HCT116 (cell line): ENCODE data around the gene ATG16L2. TPM values are rescaled to one million over a fixed set of nuclear protein-coding genes. Genes with fewer than 3 reads are reported as not detected.

Experiments
- ATAC-seq: fragments of 200-7000 bp; cut with Tn5 transposase; 2 replicates; pipeline ENCODE4 v1.9.1; 2020; ENCODE audit warnings: mild to moderate bottlenecking, moderate library complexity
- BruUV-seq: library from RNA; stranded (reverse); fragments of 400-500 nt; replicated peaks from 2 replicates; lab custom pipeline; 2021; lab: Mats Ljungman, UMichigan
- CTCF ChIA-PET: fragments of 300-600 bp; sonication (Branson Sonifier 250); formaldehyde crosslinking; loops from one replicate; lab custom pipeline; 2021; ENCODE audit warnings: antibody characterized with exemption; lab: Charles Lee
- POLR2A ChIA-PET: fragments of 300-600, 350-600 bp; sonication (Branson Sonifier 250); formaldehyde crosslinking; loops from one replicate; lab custom pipeline; 2021; ENCODE audit warnings: antibody characterized with exemption; lab: Charles Lee
- RAD21 ChIA-PET, 2 experiments: fragments of 300-600 bp; sonication (Branson Sonifier 250); formaldehyde crosslinking; loops; one replicate each; lab custom pipeline; 2023; ENCODE audit warnings: low total read pairs in 2 of 2; ENCODE audit not compliant: uncharacterized antibody in 2 of 2, unreplicated experiment in 2 of 2, low non-redundant PET in 1 of 2; lab: Charles Lee
- DNase-seq: peaks from one replicate; pipeline ENCODE4 v3.0.0-alpha.2; 2010; ENCODE audit warnings: low read depth, low spot score
- H2AFZ ChIP-seq: fragments of 200-600 bp; shearing (Covaris generic), sonication (generic); 2 replicates; pipeline ENCODE4 v1.6.1; 2017; ENCODE audit warnings: low read depth, mixed run types, mixed read lengths, antibody characterized with exemption, low read length; ENCODE audit not compliant: poor library complexity, severe bottlenecking
- H3K27ac ChIP-seq: 2 replicates; pipeline ENCODE4 v1.5.1; 2012; ENCODE audit warnings: low read depth, low read length
- H3K27me3 ChIP-seq: fragments of 200-600 bp; sonication (generic); 2 replicates; pipeline ENCODE4 v1.6.1; 2016; ENCODE audit warnings: mixed run types, low read length, mixed read lengths; ENCODE audit not compliant: insufficient read depth
- H3K36me3 ChIP-seq, 2 experiments: fragments of 200-500 bp in 1 of 2; fragments of 200-600 bp in 1 of 2; sonication (Bioruptor generic) in 1 of 2; sonication (generic) in 1 of 2; 2 replicates each; pipeline versions ENCODE4 v1.5.1 to v1.6.1; 2014 to 2016; ENCODE audit warnings: low read length in 2 of 2, inconsistent platforms in 1 of 2, mixed read lengths in 1 of 2, mixed run types in 1 of 2; ENCODE audit not compliant: insufficient read depth in 2 of 2, control insufficient read depth in 1 of 2
- H3K4me1 ChIP-seq, 2 experiments: fragments of 200-600 bp in 1 of 2; sonication (generic) in 1 of 2; 2 replicates each; pipeline versions ENCODE4 v1.5.1 to v1.6.1; 2012 to 2017; ENCODE audit warnings: low read length in 2 of 2, inconsistent platforms in 1 of 2, mild to moderate bottlenecking in 1 of 2, mixed read lengths in 1 of 2, mixed run types in 1 of 2, moderate library complexity in 1 of 2; ENCODE audit not compliant: insufficient read depth in 2 of 2, control insufficient read depth in 1 of 2
- H3K4me2 ChIP-seq: fragments of 200-600 bp; sonication (generic); 2 replicates; pipeline ENCODE4 v1.6.1; 2017; ENCODE audit warnings: mixed run types, low read length, mixed read lengths
- H3K4me3 ChIP-seq, 2 experiments: fragments of 200-600 bp in 1 of 2; sonication (generic) in 1 of 2; replicated peaks in 1 of 2; 2 replicates each; pipeline ENCODE4 v1.5.1; 2011 to 2016; ENCODE audit warnings: low read length in 2 of 2, control low read depth in 1 of 2, low read depth in 1 of 2, mild to moderate bottlenecking in 1 of 2, mixed read lengths in 1 of 2, mixed run types in 1 of 2
- H3K79me2 ChIP-seq: fragments of 200-600 bp; sonication (generic); 2 replicates; pipeline ENCODE4 v1.6.1; 2017; ENCODE audit warnings: mild to moderate bottlenecking, mixed run types, low read length, moderate library complexity, mixed read lengths; ENCODE audit not compliant: insufficient read depth
- H3K9ac ChIP-seq: fragments of 200-600 bp; sonication (generic); 2 replicates; pipeline ENCODE4 v1.6.1; 2016; ENCODE audit warnings: low read length, mixed read lengths
- H3K9me2 ChIP-seq: fragments of 200-600 bp; sonication (generic), shearing (Covaris generic); 2 replicates; pipeline ENCODE4 v1.6.1; 2017; ENCODE audit warnings: mixed run types, mild to moderate bottlenecking, moderate library complexity; ENCODE audit not compliant: insufficient read depth
- H3K9me3 ChIP-seq, 2 experiments: fragments of 200-500 bp in 1 of 2; fragments of 200-600 bp in 1 of 2; sonication (Bioruptor generic) in 1 of 2; sonication (generic) in 1 of 2; 2 replicates each; pipeline ENCODE4 v1.6.1; 2014 to 2017; ENCODE audit warnings: low read length in 2 of 2, mixed read lengths in 2 of 2, inconsistent platforms in 1 of 2, low read depth in 1 of 2, mild to moderate bottlenecking in 1 of 2, mixed run types in 1 of 2, moderate library complexity in 1 of 2; ENCODE audit not compliant: control insufficient read depth in 1 of 2, insufficient read depth in 1 of 2
- H4K20me1 ChIP-seq: fragments of 200-600 bp; sonication (generic), shearing (Covaris generic); 2 replicates; pipeline ENCODE4 v1.6.1; 2017; ENCODE audit warnings: mixed run types, mild to moderate bottlenecking, moderate library complexity; ENCODE audit not compliant: insufficient read depth
- JUND ChIP-seq: IDR thresholded peaks from 2 replicates; pipeline ENCODE4 v1.6.1; 2012
- POLR2A ChIP-seq: IDR thresholded peaks from 2 replicates; pipeline ENCODE4 v1.7.0; 2011; ENCODE audit warnings: borderline replicate concordance; ENCODE audit not compliant: insufficient read depth, insufficient read length; ENCODE audit errors: extremely low read depth
- ZNF274 ChIP-seq: fragments of 200-500 bp; sonication (Bioruptor generic); IDR thresholded peaks from 2 replicates; pipeline ENCODE4 v1.6.1; 2014; ENCODE audit warnings: mild to moderate bottlenecking, low read depth, low read length, inconsistent platforms
- intact Hi-C: fragments of 100-400 bp; cut with micrococcal nuclease; formaldehyde crosslinking; loops from 2 replicates; pipeline ENCODE4 v1.10.0; 2022
- total RNA-seq: library from RNA; stranded (reverse); gene quantifications from one replicate; pipeline ENCODE4 v1.2.1, GENCODE V29; 2021; ENCODE audit not compliant: unreplicated experiment
- TF ChIP-seq, protein P1 (sequence below), 3 experiments: fragments of 200-600 bp in 1 of 3; sonication (generic) in 1 of 3; IDR thresholded peaks in 2 of 3; conservative IDR thresholded peaks in 1 of 3; 2 replicates each; pipeline ENCODE4 v1.5.1; 2012 to 2017; ENCODE audit warnings: low read depth in 2 of 3, low read length in 2 of 3, antibody characterized with exemption in 1 of 3, borderline replicate concordance in 1 of 3, control low read depth in 1 of 3, mild to moderate bottlenecking in 1 of 3, mixed read lengths in 1 of 3, mixed run types in 1 of 3, moderate library complexity in 1 of 3; ENCODE audit not compliant: insufficient read depth in 1 of 3

The ATG16L2 gene
- total RNA-seq, 1 experiment from 2014 or later: 15.2 TPM

DNA sequence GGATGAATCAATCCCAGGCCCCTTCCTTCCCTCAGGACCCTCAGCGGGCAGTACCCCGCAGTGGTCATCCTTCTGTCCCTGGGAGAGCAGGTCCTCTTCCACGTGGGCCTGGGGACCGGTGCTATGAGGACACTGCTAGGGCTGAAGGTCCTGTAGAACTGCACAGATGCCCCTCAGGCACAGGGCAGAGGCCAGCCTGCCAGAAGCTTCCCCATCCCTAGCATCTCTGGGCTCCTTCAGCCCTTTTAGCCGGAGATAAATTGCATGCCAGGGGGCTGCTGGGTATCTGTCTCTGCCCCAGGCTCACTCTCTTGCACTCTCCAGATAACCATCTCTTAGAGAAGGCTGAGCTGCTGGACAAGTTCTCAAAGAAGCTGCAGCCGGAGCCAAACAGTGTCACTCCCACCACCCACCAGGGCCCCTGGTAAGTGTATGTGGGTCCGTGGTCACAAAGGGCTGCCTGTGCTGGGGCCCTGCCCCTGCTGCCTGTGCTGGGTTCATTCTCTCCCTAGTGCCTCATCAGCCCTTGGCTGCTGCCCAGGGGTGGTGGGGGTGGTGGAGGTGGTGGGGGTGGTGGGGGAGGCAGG, 2.3 kb downstream of the ATG16L2 start:
- H2AFZ ChIP-seq: no peak overlapping the region
- no peak overlapping the region for H3K4me2 ChIP-seq
- H3K36me3 ChIP-seq: no peaks in the 10 kb centered on the region
- H3K9me3 ChIP-seq: no peaks in the 10 kb centered on the region
- ATAC-seq (no peak), DNase-seq (no peak)
- intact Hi-C loops: no loop called here
- ChIA-PET POLR2A (no interaction called here), CTCF (no interaction called here), RAD21 (no interaction called here)
- no peaks in the 10 kb centered on the region for H3K27me3 ChIP-seq
- TF ChIP-seq POLR2A (no peak), ZNF274 (no peak)
- H3K4me1 ChIP-seq: peaks cover 15 to 47% of the 10 kb centered on the region in 2 experiments
- H3K4me3 ChIP-seq: no peak overlapping the region
- H3K9me2 ChIP-seq: no peaks in the 10 kb centered on the region
- BruUV-seq: no TSS peak
- H3K9ac ChIP-seq: no peak overlapping the region
- peaks cover 22% of the 10 kb centered on the region for H3K79me2 ChIP-seq
- no peaks in the 10 kb centered on the region for H4K20me1 ChIP-seq
- H3K27ac ChIP-seq: no peak overlapping the region

DNA sequence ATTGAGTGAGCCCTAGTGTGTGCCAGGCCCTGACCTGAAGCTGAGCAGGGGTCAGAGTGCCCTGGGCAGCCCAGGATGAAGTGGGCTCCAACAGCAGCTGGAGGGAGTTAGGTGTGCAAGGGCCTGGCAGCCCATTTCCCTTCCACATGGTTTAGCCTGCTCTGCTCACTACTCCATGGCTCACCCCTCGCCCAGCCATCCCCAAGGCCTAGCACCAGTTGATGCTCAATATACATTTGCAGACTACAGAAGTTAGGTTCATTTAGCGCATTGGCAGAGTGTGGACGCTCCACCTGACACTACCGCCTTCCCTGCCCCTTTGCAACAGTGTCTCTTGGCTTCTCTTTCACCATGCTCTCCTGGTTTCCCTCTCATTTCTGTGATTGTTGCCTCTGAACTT, 3.8 kb downstream of the ATG16L2 start:
- no peak for DNase-seq
- CTCF ChIA-PET: no interaction called here
- Histone ChIP-seq H3K27ac (no peak overlapping the region), H3K36me3 (no peaks in the 10 kb centered on the region), H3K27me3 (no peaks in the 10 kb centered on the region), H2AFZ (no peak overlapping the region), H3K4me3 (no peak overlapping the region), H3K4me2 (no peak overlapping the region), H3K4me1 (peaks cover 10 to 47% of the 10 kb centered on the region in 2 experiments), H3K9ac (no peak overlapping the region), H3K79me2 (peaks cover 9% of the 10 kb centered on the region), H3K9me3 (no peaks in the 10 kb centered on the region), H4K20me1 (no peaks in the 10 kb centered on the region), H3K9me2 (no peaks in the 10 kb centered on the region)
- TF ChIP-seq, protein P1, sequence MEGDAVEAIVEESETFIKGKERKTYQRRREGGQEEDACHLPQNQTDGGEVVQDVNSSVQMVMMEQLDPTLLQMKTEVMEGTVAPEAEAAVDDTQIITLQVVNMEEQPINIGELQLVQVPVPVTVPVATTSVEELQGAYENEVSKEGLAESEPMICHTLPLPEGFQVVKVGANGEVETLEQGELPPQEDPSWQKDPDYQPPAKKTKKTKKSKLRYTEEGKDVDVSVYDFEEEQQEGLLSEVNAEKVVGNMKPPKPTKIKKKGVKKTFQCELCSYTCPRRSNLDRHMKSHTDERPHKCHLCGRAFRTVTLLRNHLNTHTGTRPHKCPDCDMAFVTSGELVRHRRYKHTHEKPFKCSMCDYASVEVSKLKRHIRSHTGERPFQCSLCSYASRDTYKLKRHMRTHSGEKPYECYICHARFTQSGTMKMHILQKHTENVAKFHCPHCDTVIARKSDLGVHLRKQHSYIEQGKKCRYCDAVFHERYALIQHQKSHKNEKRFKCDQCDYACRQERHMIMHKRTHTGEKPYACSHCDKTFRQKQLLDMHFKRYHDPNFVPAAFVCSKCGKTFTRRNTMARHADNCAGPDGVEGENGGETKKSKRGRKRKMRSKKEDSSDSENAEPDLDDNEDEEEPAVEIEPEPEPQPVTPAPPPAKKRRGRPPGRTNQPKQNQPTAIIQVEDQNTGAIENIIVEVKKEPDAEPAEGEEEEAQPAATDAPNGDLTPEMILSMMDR (IDR thresholded peaks at IDR 0.05 in 2 of 3, conservative IDR thresholded peaks at IDR 0.05 in 1 of 3; ENCODE audit: borderline replicate concordance in 1 of 3, insufficient read depth in 1 of 3, low read depth in 2 of 3, low read length in 2 of 3): no peak
- TF ChIP-seq JUND: no peak
- POLR2A ChIA-PET: no interaction called here
- no peak for ATAC-seq
- intact Hi-C loops: no loop called here
- RAD21 ChIA-PET: no interaction called here
- no TSS peak for BruUV-seq
